GM12878 (cell line): ENCODE results near the gene VIP. TPM values are rescaled to one million over a fixed set of nuclear protein-coding genes. Genes with fewer than 3 reads are reported as not detected.
A peak's percentile ranks its signal among the peaks of the same experiment; 100 is the strongest.

Source experiments
- ATAC-seq: fragments of 200-7000 bp; cut with Tn5 transposase; 3 replicates; pipeline ENCODE4 v1.9.1; 2020; ENCODE audit warnings: mild to moderate bottlenecking, moderate library complexity
- BruUV-seq: library from RNA; stranded (reverse); fragments of 400-500 nt; replicated peaks from 2 replicates; lab custom pipeline; 2021; lab: Mats Ljungman, UMichigan
- CTCF ChIA-PET: fragments of 300-600 bp; sonication (Branson Sonifier 250); formaldehyde crosslinking; extraction: SDS; loops from one replicate; lab custom pipeline; 2021; ENCODE audit warnings: inconsistent platforms; lab: Yijun Ruan, JAX
- POLR2A ChIA-PET: fragments of 350-600 bp; formaldehyde crosslinking; extraction: SDS; loops from one replicate; lab custom pipeline; 2021; ENCODE audit warnings: inconsistent platforms; lab: Charles Lee
- RAD21 ChIA-PET: fragments of 300-600 bp; sonication (Branson Sonifier 250); formaldehyde crosslinking; loops from one replicate; lab custom pipeline; 2023; ENCODE audit warnings: antibody characterized with exemption; ENCODE audit not compliant: unreplicated experiment; lab: Charles Lee
- SMC1A ChIA-PET: fragments of 300-600 bp; sonication (Branson Sonifier 250); formaldehyde crosslinking; loops from one replicate; lab custom pipeline; 2023; ENCODE audit not compliant: unreplicated experiment, uncharacterized antibody; lab: Charles Lee
- DNase-seq: peaks from one replicate; pipeline ENCODE4 v3.0.0-alpha.2; 2011; ENCODE audit warnings: low read depth, low spot score
- FAIRE-seq: peaks from 3 replicates; lab custom pipeline; 2011; peaks lifted over from hg19 to GRCh38; lab: Jason Lieb, UNC
- H2AFZ ChIP-seq: 2 replicates; pipeline ENCODE4 v1.6.0; 2011; ENCODE audit warnings: low read depth, low read length, control low read depth; ENCODE audit not compliant: control insufficient read depth
- H3K27ac ChIP-seq: 2 replicates; pipeline ENCODE4 v1.5.1; 2011; ENCODE audit warnings: control low read depth; ENCODE audit not compliant: control insufficient read depth, insufficient read depth
- H3K27me3 ChIP-seq, 2 experiments: replicated peaks in 1 of 2; 2 replicates each; pipeline versions ENCODE4 v1.6.0 to v1.6.1; 2011; ENCODE audit warnings: low read length in 1 of 2; ENCODE audit not compliant: control insufficient read depth in 2 of 2, insufficient read depth in 2 of 2
- H3K36me3 ChIP-seq, 2 experiments: 2 replicates each; pipeline ENCODE4 v1.5.1; 2011; ENCODE audit warnings: low read length in 1 of 2; ENCODE audit not compliant: control insufficient read depth in 2 of 2, insufficient read depth in 2 of 2
- H3K4me1 ChIP-seq: 2 replicates; pipeline ENCODE4 v1.6.1; 2011; ENCODE audit warnings: mild to moderate bottlenecking, low read length, moderate library complexity, mixed read lengths; ENCODE audit not compliant: control insufficient read depth, insufficient read depth
- H3K4me2 ChIP-seq: 2 replicates; pipeline ENCODE4 v1.6.0; 2011; ENCODE audit warnings: control low read depth; ENCODE audit not compliant: control insufficient read depth, insufficient read depth
- H3K4me3 ChIP-seq: fragments of 200-600 bp; sonication (generic); 2 replicates; pipeline ENCODE4 v1.5.1; 2016
- H3K79me2 ChIP-seq: 2 replicates; pipeline ENCODE4 v1.6.0; 2011; ENCODE audit warnings: low read length; ENCODE audit not compliant: control insufficient read depth, insufficient read depth
- H3K9ac ChIP-seq: 2 replicates; pipeline ENCODE4 v1.8.0; 2011; ENCODE audit warnings: low read length, control low read depth, mixed read lengths; ENCODE audit not compliant: control insufficient read depth, insufficient read depth
- H3K9me3 ChIP-seq: replicated peaks from 3 replicates; pipeline ENCODE4 v1.5.1; 2011; ENCODE audit warnings: mild to moderate bottlenecking, low read length; ENCODE audit not compliant: control insufficient read depth, insufficient read depth
- H4K20me1 ChIP-seq: 2 replicates; pipeline ENCODE4 v1.6.0; 2011; ENCODE audit not compliant: control insufficient read depth, insufficient read depth
- ATF2 ChIP-seq: IDR thresholded peaks from 2 replicates; pipeline ENCODE4 v1.6.1; 2012; ENCODE audit warnings: low read length, inconsistent platforms
- BCLAF1 ChIP-seq: fragments of 450-650 bp; IDR thresholded peaks from 2 replicates; pipeline ENCODE4 v1.6.1; 2017; ENCODE audit warnings: antibody characterized with exemption, mild to moderate bottlenecking, moderate library complexity
- CHD2 ChIP-seq: IDR thresholded peaks from 2 replicates; pipeline ENCODE4 v1.6.1; 2011; ENCODE audit warnings: low read depth, low read length, improper control_type of control experiment, borderline replicate concordance
- CTCF ChIP-seq, 3 experiments: IDR thresholded peaks in 2 of 3; conservative IDR thresholded peaks in 1 of 3; 2 replicates each; pipeline ENCODE4 v1.5.1; 2011; ENCODE audit warnings: low read depth in 3 of 3, low read length in 3 of 3, mild to moderate bottlenecking in 3 of 3, control low read depth in 2 of 3, moderate library complexity in 2 of 3, inconsistent platforms in 1 of 3, mixed read lengths in 1 of 3; ENCODE audit not compliant: control insufficient read depth in 2 of 3, insufficient read depth in 1 of 3; ENCODE audit errors: extremely low read depth in 1 of 3
- DPF2 ChIP-seq: fragments of 450-650 bp; IDR thresholded peaks from 2 replicates; pipeline ENCODE4 v1.6.1; 2017; ENCODE audit warnings: mild to moderate bottlenecking
- YY1 ChIP-seq: IDR thresholded peaks from 2 replicates; pipeline ENCODE4 v1.6.1; 2011; ENCODE audit warnings: low read depth, mild to moderate bottlenecking, low read length
- ZNF24 ChIP-seq: fragments of 450-650 bp; IDR thresholded peaks from 2 replicates; pipeline ENCODE4 v1.6.1; 2017; ENCODE audit warnings: antibody characterized with exemption, mild to moderate bottlenecking
- WGBS: methylation state at CpG from one replicate; pipeline ENCODE4 v1.1.6; 2016; ENCODE audit warnings: low lambda C conversion rate; ENCODE audit not compliant: insufficient replicate concordance, insufficient coverage; ENCODE audit errors: missing lambda C conversion rate; 5-methylcytosine and 5-hydroxymethylcytosine counted together
- in situ Hi-C: fragments of 300-500 bp; cut with MboI; formaldehyde crosslinking; loops from 9 replicates; pipeline ENCODE4 v1.14.3; 2018; ENCODE audit warnings: mixed read lengths
- intact Hi-C: fragments of 100-400 bp; cut with micrococcal nuclease; formaldehyde crosslinking; loops from one replicate; pipeline ENCODE4 v1.14.2; 2022; ENCODE audit not compliant: unreplicated experiment
- polyA plus RNA-seq, 11 experiments: library from polyadenylated mRNA; depleted of rRNA in 4 of 11; unstranded in 6 of 11; stranded (reverse) in 5 of 11; fragments of >200 nt; fragmentation: Nextera tagmentation in 4 of 11; fragmentation: Illumina TruSeq in 1 of 11; extraction: Ambion mirVana in 4 of 11; extraction: Trizol in 1 of 11; gene quantifications; 1 replicate in 1 of 11; 2 replicates in 10 of 11; pipeline versions ENCODE4 v1.2.1 to v1.2.3, GENCODE V29; 2011 to 2016; ENCODE audit warnings: inconsistent platforms in 2 of 11, missing spikeins in 2 of 11, low read depth in 1 of 11
- total RNA-seq, 4 experiments: library from RNA; depleted of rRNA in 3 of 4; stranded (reverse); fragments of >200 nt in 3 of 4; fragmentation: Illumina TruSeq in 1 of 4; extraction: Trizol in 1 of 4; gene quantifications; 2 replicates each; pipeline versions ENCODE4 v1.2.1 to v1.2.3, GENCODE V29; 2013 to 2021

Gene VIP
- total and polyA plus RNA-seq, 10 of the 15 experiments (the other 5 are each of a cell fraction or from before 2014, with no cell fraction given): 0.23 TPM; not detected in 9

- no peak for TF ChIP-seq BCLAF1
- no peak for TF ChIP-seq CTCF (IDR thresholded peaks at IDR 0.05 in 2 of 3, conservative IDR thresholded peaks at IDR 0.05 in 1 of 3; ENCODE audit: control insufficient read depth in 2 of 3, extremely low read depth in 1 of 3, insufficient read depth in 1 of 3, low read depth in 3 of 3, low read length in 3 of 3)
These were observed 24.8 kb downstream of the VIP start (continued) for GRCh38 chr6:152775428-152775827.

GRCh38 chr6:152776833-152777232 lies 26.2 kb downstream of the VIP start:
- Histone ChIP-seq H3K9ac (no peak overlapping the region), H4K20me1 (no peaks in the 10 kb centered on the region), H3K36me3 (no peaks in the 10 kb centered on the region), H3K27ac (no peak overlapping the region), H2AFZ (no peak overlapping the region)
- intact Hi-C loops: no loop called here
- in situ Hi-C loops: no loop called here
- ChIA-PET CTCF (no interaction called here), SMC1A (interaction anchor here (0.6 kb wide), 1 partner anchor 360 kb away, joined by 3 read pairs; no protein-coding TSS in a partner anchor)
- no peak for TF ChIP-seq ATF2
- TF ChIP-seq ZNF24: no peak
- no peak for TF ChIP-seq DPF2
- no peak for TF ChIP-seq CHD2
- no peak for TF ChIP-seq YY1
- TF ChIP-seq, all 136 proteins: peak for 0
- ATAC-seq: peak; percentile 70
- no peak for DNase-seq
- POLR2A ChIA-PET: no interaction called here
- Histone ChIP-seq H3K4me3 (no peak overlapping the region), H3K79me2 (no peaks in the 10 kb centered on the region), H3K4me2 (no peak overlapping the region), H3K27me3 (no peaks in the 10 kb centered on the region), H3K9me3 (no peaks in the 10 kb centered on the region), H3K4me1 (no peaks in the 10 kb centered on the region)
- WGBS: 16% methylated on average over 3 of the region's 3 CpGs
- RAD21 ChIA-PET: no interaction called here
- FAIRE-seq: no peak
- no TSS peak for BruUV-seq
